Stimulated activated naive CD8-positive, alpha-beta T cell treated with anti-CD3 and anti-CD28 coated beads, Interleukin-15, amount 100 ng/mL, for 72 hours (primary cell): ENCODE results near the gene MKLN1.
"Not testable (repeated sequence)": the region's sequence is repeated elsewhere in the genome, so short reads cannot be mapped to it uniquely, and the experiment has no call there.

Experiments
- ATAC-seq: fragments of 150-1000 bp; cut with Tn5 transposase; 2 replicates; pipeline ENCODE4 v1.10.0; 2021; ENCODE audit warnings: mild to moderate bottlenecking, moderate library complexity
- DNase-seq, 2 donors: peaks; one replicate each; pipeline ENCODE4 v3.0.0; 2021 to 2022
- H3K27ac Mint-ChIP-seq, 2 donors: one replicate each; pipeline ENCODE4 v1.8.0; 2022; ENCODE audit warnings: mild to moderate bottlenecking in 2 of 2, mixed read lengths in 2 of 2, moderate library complexity in 2 of 2
- H3K27me3 Mint-ChIP-seq: one replicate; pipeline ENCODE4 v1.8.0; 2022; ENCODE audit warnings: mixed read lengths
- H3K4me1 Mint-ChIP-seq: one replicate; pipeline ENCODE4 v1.8.0; 2022; ENCODE audit warnings: mild to moderate bottlenecking, mixed read lengths
- H3K4me3 Mint-ChIP-seq, 2 donors: one replicate each; pipeline ENCODE4 v1.8.0; 2022; ENCODE audit warnings: mild to moderate bottlenecking in 2 of 2, mixed read lengths in 2 of 2, moderate library complexity in 1 of 2
- H3K9me3 Mint-ChIP-seq, 2 donors: one replicate each; pipeline ENCODE4 v1.8.0; 2022; ENCODE audit warnings: mixed read lengths in 2 of 2

Gene MKLN1

GRCh38 chr7:131388126-131388525 lies 60.5 kb downstream of the MKLN1 start:
- H3K27ac Mint-ChIP-seq = no peak overlapping the region
- no peak for ATAC-seq
- H3K9me3 Mint-ChIP-seq = no peaks in the 10 kb centered on the region

GRCh38 chr7:131390275-131390674 lies 62.6 kb downstream of the MKLN1 start:
- ATAC-seq = no peak
- Mint-ChIP-seq H3K4me3 (no peak overlapping the region), H3K9me3 (no peaks in the 10 kb centered on the region), H3K27me3 (no peaks in the 10 kb centered on the region), H3K4me1 (peaks cover 9% of the 10 kb centered on the region), H3K27ac (no peak overlapping the region)
- DNase-seq = no peak

More at GRCh38 chr7:131388126-131388525, 60.5 kb downstream of the MKLN1 start:
- DNase-seq = no peak
- Mint-ChIP-seq H3K4me3 (no peak overlapping the region), H3K4me1 (peaks cover 18% of the 10 kb centered on the region), H3K27me3 (no peaks in the 10 kb centered on the region)

- no peak overlapping the region for H3K27ac Mint-ChIP-seq
- no peak overlapping the region for H3K4me3 Mint-ChIP-seq
- no peaks in the 10 kb centered on the region for H3K9me3 Mint-ChIP-seq
- ATAC-seq (no peak), DNase-seq (no peak)
- peaks cover 9% of the 10 kb centered on the region for H3K4me1 Mint-ChIP-seq
- no peaks in the 10 kb centered on the region for H3K27me3 Mint-ChIP-seq
Measured at GRCh38 chr7:131391145-131391544, 63.5 kb downstream of the MKLN1 start.

- Mint-ChIP-seq H3K27ac (no peak overlapping the region), H3K9me3 (peaks cover 0 to 5% of the 10 kb centered on the region in 2 donors), H3K27me3 (no peaks in the 10 kb centered on the region), H3K4me3 (no peak overlapping the region), H3K4me1 (peaks cover 6% of the 10 kb centered on the region)
- no peak for ATAC-seq
- no peak for DNase-seq
Measured at GRCh38 chr7:131400681-131401176, 73.1 kb downstream of the MKLN1 start.

GRCh38 chr7:131401194-131401593 lies 73.5 kb downstream of the MKLN1 start:
- H3K27ac Mint-ChIP-seq = no peak overlapping the region
- H3K4me3 Mint-ChIP-seq = no peak overlapping the region
- H3K27me3 Mint-ChIP-seq = no peaks in the 10 kb centered on the region
- H3K4me1 Mint-ChIP-seq = peaks cover 6% of the 10 kb centered on the region
- DNase-seq (no peak), ATAC-seq (no peak)
- peaks cover 0 to 5% of the 10 kb centered on the region in 2 donors for H3K9me3 Mint-ChIP-seq

GRCh38 chr7:131403322-131403721 lies 75.6 kb downstream of the MKLN1 start:
- Mint-ChIP-seq H3K9me3 (peaks cover 0 to 5% of the 10 kb centered on the region in 2 donors), H3K27me3 (no peaks in the 10 kb centered on the region), H3K4me3 (no peak overlapping the region), H3K27ac (no peak overlapping the region), H3K4me1 (peaks cover 6% of the 10 kb centered on the region)
- DNase-seq = no peak
- no peak for ATAC-seq

GRCh38 chr7:131404226-131404911 lies 76.7 kb downstream of the MKLN1 start:
- Mint-ChIP-seq H3K27ac (no peak overlapping the region), H3K9me3 (peaks cover 0 to 5% of the 10 kb centered on the region in 2 donors), H3K27me3 (no peaks in the 10 kb centered on the region), H3K4me3 (no peak overlapping the region), H3K4me1 (peaks cover 10% of the 10 kb centered on the region)
- DNase-seq (no peak), ATAC-seq (no peak)

GRCh38 chr7:131409129-131409766 lies 81.6 kb downstream of the MKLN1 start:
- Mint-ChIP-seq H3K4me1 (peaks cover 5% of the 10 kb centered on the region), H3K27ac (peak overlapping the region in 1 of 2 donors; percentile 15), H3K4me3 (no peak overlapping the region), H3K9me3 (no peaks in the 10 kb centered on the region), H3K27me3 (no peaks in the 10 kb centered on the region)
- ATAC-seq (no peak), DNase-seq (no peak)

GRCh38 chr7:131412031-131412430 lies 84.4 kb downstream of the MKLN1 start:
- no peak for DNase-seq
- Mint-ChIP-seq H3K27me3 (no peaks in the 10 kb centered on the region), H3K4me3 (no peak overlapping the region), H3K4me1 (peaks cover 5% of the 10 kb centered on the region), H3K27ac (no peak overlapping the region), H3K9me3 (no peaks in the 10 kb centered on the region)
- ATAC-seq = no peak

- no peak for ATAC-seq
- Mint-ChIP-seq H3K27me3 (no peaks in the 10 kb centered on the region), H3K27ac (no peak overlapping the region)
Measured at GRCh38 chr7:131413711-131414110, 86.0 kb downstream of the MKLN1 start.

GRCh38 chr7:131424219-131424822 lies 96.6 kb downstream of the MKLN1 start:
- Mint-ChIP-seq H3K27me3 (no peaks in the 10 kb centered on the region), H3K27ac (no peak overlapping the region), H3K4me1 (no peaks in the 10 kb centered on the region), H3K4me3 (no peak overlapping the region), H3K9me3 (no peaks in the 10 kb centered on the region)
- ATAC-seq = peak; percentile 81
- DNase-seq = peak in 1 of 2 donors; percentile 5

More at GRCh38 chr7:131413711-131414110, 86.0 kb downstream of the MKLN1 start:
- no peaks in the 10 kb centered on the region for H3K9me3 Mint-ChIP-seq
- no peak for DNase-seq
- H3K4me1 Mint-ChIP-seq = peaks cover 5% of the 10 kb centered on the region
- no peak overlapping the region for H3K4me3 Mint-ChIP-seq

- ATAC-seq (no peak), DNase-seq (no peak)
- Mint-ChIP-seq H3K27ac (no peak overlapping the region), H3K4me3 (no peak overlapping the region), H3K9me3 (no peaks in the 10 kb centered on the region), H3K4me1 (no peaks in the 10 kb centered on the region), H3K27me3 (no peaks in the 10 kb centered on the region)
Measured at GRCh38 chr7:131425992-131426391, 98.3 kb downstream of the MKLN1 start.

- H3K4me3 Mint-ChIP-seq, DNase-seq, H3K9me3 Mint-ChIP-seq, H3K27ac Mint-ChIP-seq, ATAC-seq, H3K27me3 Mint-ChIP-seq: not testable (repeated sequence)
- peaks cover 15% of the 10 kb centered on the region for H3K4me1 Mint-ChIP-seq
Measured at GRCh38 chr7:131430826-131431225, 103.2 kb downstream of the MKLN1 start.

- no peak for DNase-seq
- Mint-ChIP-seq H3K9me3 (no peaks in the 10 kb centered on the region), H3K27me3 (no peaks in the 10 kb centered on the region), H3K4me1 (peaks cover 15% of the 10 kb centered on the region), H3K27ac (no peak overlapping the region), H3K4me3 (no peak overlapping the region)
- ATAC-seq = no peak
Measured at GRCh38 chr7:131431289-131431688, 103.6 kb downstream of the MKLN1 start.

GRCh38 chr7:131431756-131432155 lies 104.1 kb downstream of the MKLN1 start:
- H3K4me1 Mint-ChIP-seq = peaks cover 15% of the 10 kb centered on the region
- H3K27me3 Mint-ChIP-seq = no peaks in the 10 kb centered on the region

GRCh38 chr7:131436384-131436783 lies 108.7 kb downstream of the MKLN1 start:
- no peaks in the 10 kb centered on the region for H3K27me3 Mint-ChIP-seq
- ATAC-seq = no peak
- H3K4me1 Mint-ChIP-seq = peaks cover 15% of the 10 kb centered on the region
- no peak overlapping the region for H3K27ac Mint-ChIP-seq
- DNase-seq = no peak
- H3K9me3 Mint-ChIP-seq = no peaks in the 10 kb centered on the region
- H3K4me3 Mint-ChIP-seq = no peak overlapping the region

More at GRCh38 chr7:131431756-131432155, 104.1 kb downstream of the MKLN1 start:
- ATAC-seq (no peak), DNase-seq (no peak)
- H3K27ac Mint-ChIP-seq = no peak overlapping the region
- H3K4me3 Mint-ChIP-seq = no peak overlapping the region
- H3K9me3 Mint-ChIP-seq = no peaks in the 10 kb centered on the region
